HG02759 (cell line): ENCODE measurements around the gene PUDP.
"Not testable (repeated sequence)": the region's sequence is repeated elsewhere in the genome, so short reads cannot be mapped to it uniquely, and the experiment has no call there.

Experiments
- ATAC-seq: cut with Tn5 transposase; IDR thresholded peaks from one replicate; pipeline ENCODE4 v1.9.1; 2021; ENCODE audit warnings: mild to moderate bottlenecking, moderate library complexity; ENCODE audit not compliant: unreplicated experiment

The PUDP gene

DNA sequence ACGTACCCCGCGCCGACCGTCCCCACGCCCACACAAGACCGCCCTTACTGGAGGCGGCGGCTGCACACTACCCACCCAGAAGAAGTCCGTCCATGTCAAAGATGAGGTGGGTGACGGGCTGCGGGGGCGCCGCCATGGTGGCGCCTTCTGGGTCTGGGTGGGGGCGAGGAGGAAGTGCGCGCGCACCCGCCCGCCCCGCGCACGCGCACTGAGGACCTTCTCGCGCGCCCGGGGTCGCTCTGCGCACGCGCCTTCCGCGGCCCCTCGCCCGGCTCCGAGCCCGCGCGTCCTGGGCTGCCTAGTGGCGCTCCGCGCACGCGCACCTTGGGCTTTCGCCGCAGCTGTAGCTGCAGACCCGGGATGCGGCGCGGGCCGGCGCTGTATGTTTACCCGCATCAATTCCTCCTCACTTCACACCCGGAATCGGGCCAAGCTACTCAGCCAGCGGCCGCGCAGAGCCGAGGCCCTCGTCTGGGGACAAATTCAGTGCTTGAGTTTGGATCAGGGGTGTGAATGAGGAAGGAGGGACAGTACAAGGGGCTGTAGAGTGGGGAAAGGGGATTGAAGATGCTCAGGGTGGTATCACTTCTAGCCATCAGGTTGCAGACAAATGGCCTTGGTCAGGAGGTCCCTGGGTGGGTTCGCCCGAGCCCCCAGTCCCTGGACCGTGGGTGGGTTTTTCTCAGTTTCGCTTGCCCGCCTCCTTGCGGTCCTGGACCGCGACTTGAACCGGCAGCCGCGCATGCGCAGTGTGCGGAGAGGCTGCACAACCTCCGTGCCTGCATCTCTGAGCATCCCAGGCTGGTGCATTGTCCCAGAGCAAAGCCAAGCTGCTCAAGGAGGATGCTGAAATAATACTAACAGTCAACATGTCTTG is at the start of gene PUDP:
Gene PUDP, minus strand, starts transcription at position 176 of the 877 bp plus-strand sequence. Its CDS starts 40 bp downstream, at position 136.
- peak; percentile 80 for ATAC-seq

DNA sequence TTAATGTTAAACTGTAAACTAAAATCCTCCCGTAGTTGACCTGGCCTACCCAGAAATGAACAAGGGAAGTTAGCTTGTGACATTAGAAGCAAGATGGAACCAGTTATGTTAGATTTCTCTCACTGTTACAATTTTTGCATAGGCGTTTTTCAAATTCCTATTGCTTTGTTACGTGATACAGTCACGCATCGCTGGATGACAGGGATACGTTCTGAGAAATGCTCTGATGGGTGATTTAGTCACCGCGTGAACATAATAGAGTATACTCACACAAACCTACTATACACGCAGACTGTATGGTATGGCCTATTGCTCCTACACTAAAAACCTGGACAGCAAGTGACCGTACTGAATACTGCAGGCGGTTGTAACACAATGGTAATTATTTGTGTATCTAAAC is 46.7 kb upstream of the PUDP start:
- ATAC-seq: no peak

GRCh38 chrX:7192871-7193270 is 44.9 kb upstream of the PUDP start:
- no peak for ATAC-seq

DNA sequence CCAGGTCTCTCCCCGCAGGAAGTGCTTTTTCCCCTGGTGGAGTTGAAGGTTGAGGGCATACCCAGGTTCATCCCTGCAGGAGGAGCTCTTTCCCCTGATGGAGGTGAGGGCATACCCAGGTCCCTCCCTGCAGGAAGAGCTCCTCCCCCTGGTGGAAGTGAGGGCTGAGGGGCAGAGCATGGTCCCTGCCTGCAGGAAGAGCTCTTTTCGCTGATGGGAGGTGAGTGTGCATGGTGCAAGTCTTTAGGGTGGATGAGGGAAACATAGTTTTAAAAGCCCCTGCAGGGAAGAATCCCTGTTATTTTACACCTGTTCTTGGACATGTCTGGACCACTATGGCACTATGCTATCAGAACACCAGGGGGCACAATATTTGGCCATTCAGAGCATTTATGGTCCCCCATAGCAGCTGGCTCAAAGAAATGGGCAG is 43.7 kb upstream of the PUDP start:
- ATAC-seq: no peak

GRCh38 chrX:7190157-7190556 is 42.2 kb upstream of the PUDP start:
- ATAC-seq: no peak

DNA sequence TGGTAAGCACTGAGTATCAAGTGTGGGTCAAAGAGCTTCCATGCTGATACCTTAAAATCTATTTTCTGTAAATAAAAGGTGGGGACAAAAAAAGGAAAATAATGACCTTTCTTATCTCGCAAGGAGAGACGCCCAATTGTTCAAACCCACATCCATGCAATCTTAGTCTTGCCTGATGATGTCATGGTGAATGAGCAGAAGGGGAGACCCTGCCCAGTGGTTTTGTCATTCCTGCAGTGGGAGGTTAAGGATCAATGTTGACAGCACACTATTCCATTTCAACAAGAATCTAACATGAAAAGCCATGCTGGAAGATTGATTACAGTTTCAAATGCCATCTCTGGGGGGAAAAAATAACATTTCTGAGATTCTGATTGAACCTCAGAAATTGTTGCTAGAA is 40.7 kb upstream of the PUDP start:
- no peak for ATAC-seq

DNA sequence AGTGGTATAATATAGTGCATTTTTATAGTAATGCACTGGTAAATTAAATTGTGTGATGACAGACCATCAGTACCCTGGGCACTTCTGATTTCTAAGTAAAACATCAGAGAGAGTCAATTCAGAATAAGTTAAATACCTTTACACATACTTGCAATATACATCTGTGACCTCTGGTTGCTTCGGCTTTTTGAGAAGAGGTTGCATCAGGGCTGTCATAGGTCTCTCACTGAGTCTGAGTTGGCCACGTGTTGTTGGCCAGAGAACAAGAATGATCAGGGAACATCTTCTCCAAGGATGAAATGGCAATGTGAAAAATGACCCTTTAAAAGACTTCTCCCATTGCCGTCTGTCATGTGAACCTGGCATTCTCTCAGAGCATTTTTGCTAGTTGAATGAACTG is 36.9 kb upstream of the PUDP start:
- ATAC-seq: no peak

DNA sequence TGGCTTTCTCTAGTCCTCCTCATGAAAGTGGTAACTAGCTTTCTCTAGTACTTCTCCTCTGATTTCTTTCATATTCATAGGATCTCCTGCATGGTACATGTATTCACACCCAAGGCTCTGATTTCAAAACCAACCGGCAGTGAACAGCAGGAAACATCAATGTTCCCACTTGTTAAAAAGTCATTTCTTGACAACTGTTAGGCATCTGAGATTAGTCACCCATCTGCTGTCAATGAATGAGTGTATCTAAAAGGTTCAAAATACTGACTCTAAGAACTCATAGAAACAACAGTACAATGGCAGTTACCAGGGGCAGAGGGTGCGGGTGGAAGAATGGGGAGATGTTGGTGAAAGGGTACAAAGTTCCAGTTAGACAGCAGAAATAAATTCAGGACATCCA is 31.5 kb upstream of the PUDP start:
- no peak for ATAC-seq

GRCh38 chrX:7178859-7179258 is 30.9 kb upstream of the PUDP start:
- ATAC-seq: not testable (repeated sequence)

DNA sequence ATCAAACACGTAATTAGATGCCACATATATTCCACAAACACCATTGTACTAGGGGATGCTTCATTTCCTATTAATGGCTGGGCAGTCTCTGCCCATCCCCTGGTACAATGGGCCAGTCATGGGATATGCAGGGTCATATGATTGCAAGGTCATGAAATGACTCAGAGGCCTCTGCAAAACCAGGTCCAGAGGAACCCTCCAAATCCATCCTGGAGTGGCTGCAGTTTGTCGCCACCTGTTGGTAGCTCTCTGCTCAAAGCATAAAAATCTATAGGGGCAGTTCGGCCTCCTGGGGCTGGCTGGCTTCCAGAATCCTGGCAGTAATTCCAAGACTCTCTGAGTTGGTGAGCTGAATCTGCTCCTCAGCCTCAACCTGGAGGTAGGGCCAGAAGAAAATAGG is 22.9 kb upstream of the PUDP start:
- ATAC-seq: no peak

DNA sequence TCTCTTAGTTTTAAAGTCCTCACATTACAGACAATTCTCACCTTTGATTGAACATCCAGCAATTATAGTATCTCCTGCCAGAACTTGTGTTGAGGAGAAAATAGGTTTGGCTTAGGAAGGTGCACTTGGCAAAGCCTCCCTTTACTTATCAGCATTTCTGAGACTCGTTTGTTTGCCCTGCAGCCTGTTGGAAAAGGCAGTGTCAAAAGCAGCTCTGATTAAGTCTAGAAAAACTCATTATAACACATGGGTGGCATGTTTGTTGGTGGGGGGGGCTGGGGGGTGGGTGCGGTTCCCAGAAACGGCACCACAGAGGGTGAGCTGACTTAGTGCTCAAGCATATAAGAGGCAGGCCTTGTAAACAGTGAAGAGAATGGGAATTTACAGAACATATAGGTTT is 21.7 kb upstream of the PUDP start:
- no peak for ATAC-seq

DNA sequence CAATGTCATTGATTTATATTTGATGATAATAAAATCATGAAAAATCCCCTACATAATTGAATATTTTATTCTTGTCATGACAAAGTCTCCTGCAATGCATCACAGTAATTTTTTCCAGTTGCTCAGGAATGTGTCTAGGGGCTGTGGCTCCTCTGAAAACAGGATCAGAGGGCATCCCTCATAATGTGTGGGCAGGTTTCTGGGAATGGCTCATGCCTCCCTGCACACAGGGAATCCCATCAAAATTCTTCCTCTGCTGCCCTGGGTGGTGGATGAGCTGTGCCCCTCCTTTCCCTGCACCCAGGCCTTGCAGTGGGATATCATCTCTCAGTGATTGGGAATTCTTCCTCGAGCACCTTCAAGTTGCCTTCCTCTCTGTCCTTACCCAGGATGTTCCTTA is 20.4 kb upstream of the PUDP start:
- ATAC-seq: no peak

GRCh38 chrX:7164174-7164573 is 16.2 kb upstream of the PUDP start:
- ATAC-seq: no peak

DNA sequence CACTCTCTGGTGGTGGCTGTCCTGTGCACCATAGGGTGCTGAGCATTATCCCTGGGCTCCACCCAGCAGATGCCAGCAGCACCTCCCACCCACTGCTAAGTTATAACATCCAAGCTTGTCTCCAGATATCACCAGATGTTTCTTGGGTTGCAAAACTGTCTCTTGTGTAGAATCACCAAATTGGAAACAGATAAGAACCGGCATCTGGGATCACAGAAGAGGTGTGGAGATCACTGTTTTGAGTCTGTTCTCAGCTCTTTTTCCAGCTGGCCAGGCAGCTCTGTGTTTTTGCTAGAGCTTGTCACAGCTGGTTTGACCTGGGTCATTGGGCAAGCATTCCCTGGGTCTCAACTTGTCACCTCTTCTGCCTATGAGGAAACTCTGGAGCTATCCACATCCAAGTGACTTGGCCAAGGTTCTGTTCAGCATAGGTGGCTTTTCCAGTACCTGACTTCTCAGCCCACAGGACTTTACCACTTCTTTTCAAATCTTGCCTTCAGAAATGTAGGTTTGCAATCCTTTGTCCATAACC is 15.3 kb upstream of the PUDP start:
- no peak for ATAC-seq

DNA sequence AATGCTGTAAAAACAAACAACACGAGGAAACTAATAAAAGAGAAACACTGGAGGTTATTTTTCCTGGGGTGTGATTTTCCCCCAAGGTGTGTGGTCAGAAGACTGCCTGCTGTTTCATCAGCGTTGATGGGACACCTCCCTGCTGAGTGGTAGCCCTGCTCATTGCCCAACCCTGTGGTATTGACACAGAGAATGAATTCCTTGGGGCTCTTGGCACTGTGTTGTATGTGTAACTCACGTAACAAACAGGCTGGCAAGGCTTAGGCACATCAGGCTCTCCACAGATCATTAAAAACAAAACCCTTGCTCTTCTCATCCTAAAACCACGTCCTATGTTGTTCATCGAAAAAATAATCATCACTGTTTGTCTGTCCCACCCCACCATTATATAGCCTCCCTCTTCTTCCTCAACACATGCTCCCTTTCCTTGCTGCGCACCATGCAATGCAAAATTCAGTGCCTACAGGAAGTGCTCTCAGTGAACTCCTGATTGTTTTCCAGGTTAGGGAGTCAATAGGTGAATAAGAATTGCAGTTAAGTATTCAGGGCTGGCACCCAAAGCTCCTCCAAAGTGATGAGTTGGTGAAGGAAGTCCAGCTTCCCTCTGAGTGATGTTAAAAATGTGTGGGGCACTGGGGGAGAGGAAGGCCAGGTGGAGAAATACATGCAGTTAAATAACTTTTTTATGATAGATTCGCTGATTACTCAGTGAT is 11.4 kb upstream of the PUDP start:
- ATAC-seq: no peak

- no peak for ATAC-seq
Measured at GRCh38 chrX:7158468-7158990, 10.6 kb upstream of the PUDP start.

GRCh38 chrX:7156879-7157278 is 8.9 kb upstream of the PUDP start:
- no peak for ATAC-seq

DNA sequence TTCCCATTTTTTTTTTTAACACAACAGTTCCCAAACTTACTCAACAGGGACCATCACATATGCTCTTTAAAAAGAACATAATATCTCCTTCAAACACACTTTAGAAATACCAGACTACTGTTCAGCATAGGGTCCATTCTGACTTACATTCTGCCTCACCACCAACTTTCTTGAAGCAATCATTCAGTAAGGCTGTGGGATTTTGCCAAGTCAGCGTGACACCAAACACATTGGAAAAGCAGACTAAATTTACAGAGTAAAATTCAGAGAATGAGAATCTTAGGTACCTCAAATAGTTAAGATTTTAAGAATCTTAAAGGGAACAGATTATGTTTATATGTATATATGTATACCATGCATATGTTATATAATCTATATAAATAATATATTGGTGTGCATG is 7.2 kb upstream of the PUDP start:
- ATAC-seq: no peak

DNA sequence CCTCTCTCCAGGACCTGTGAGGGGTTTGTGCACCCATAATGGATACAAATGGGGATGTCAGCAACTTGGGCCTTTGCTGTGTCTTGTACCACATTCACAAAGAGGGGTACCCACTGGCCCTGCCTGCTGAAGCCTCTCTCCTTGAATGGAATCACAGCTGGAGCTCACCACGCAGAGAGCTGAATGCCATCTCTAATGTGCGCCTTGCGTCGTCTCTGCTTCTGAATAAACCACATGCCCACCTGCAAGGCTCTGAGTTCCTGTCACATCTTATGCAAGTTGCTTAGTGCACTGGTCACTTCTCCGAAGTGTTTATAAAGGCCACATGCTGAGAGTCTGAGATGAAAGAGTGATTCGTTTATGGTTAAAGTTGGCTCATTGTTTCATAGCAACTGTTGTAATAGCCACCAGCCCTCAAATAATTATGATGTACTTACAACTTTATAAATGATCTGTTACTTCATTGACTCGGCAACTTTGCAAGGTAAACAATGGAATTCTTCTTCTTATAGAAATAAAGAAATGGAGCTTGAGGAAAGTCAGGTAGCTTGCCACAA is 6.2 kb upstream of the PUDP start:
- no peak for ATAC-seq

GRCh38 chrX:7153231-7153630 is 5.3 kb upstream of the PUDP start:
- no peak for ATAC-seq

DNA sequence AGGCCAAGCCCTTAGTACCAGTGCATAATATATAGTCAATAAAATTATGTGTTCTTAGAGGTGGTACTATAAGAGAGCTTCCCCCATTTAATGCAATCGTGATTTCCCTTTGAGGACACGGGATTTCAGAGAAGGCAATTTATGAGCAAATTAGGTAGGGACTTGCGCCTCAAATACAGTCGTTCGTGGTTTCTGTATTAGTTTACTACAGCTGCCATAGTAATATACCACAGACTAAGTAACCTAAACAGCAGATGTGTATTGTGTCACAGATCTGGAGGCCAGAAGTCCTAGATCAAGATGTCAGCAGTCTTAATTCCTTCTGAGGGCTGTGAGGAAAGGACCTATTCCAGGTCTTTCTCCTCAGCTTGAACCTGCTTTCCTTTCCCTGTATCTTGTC is 1.5 kb upstream of the PUDP start:
- no peak for ATAC-seq
